ENCODE data around the gene RNF149. TPM values are rescaled to one million over a fixed set of nuclear protein-coding genes. Genes with fewer than 3 reads are reported as not detected.

The RNF149 gene
- total RNA-seq, 4 donors from 2014 or later: 22.7 to 100 (median 54.6) TPM

DNA sequence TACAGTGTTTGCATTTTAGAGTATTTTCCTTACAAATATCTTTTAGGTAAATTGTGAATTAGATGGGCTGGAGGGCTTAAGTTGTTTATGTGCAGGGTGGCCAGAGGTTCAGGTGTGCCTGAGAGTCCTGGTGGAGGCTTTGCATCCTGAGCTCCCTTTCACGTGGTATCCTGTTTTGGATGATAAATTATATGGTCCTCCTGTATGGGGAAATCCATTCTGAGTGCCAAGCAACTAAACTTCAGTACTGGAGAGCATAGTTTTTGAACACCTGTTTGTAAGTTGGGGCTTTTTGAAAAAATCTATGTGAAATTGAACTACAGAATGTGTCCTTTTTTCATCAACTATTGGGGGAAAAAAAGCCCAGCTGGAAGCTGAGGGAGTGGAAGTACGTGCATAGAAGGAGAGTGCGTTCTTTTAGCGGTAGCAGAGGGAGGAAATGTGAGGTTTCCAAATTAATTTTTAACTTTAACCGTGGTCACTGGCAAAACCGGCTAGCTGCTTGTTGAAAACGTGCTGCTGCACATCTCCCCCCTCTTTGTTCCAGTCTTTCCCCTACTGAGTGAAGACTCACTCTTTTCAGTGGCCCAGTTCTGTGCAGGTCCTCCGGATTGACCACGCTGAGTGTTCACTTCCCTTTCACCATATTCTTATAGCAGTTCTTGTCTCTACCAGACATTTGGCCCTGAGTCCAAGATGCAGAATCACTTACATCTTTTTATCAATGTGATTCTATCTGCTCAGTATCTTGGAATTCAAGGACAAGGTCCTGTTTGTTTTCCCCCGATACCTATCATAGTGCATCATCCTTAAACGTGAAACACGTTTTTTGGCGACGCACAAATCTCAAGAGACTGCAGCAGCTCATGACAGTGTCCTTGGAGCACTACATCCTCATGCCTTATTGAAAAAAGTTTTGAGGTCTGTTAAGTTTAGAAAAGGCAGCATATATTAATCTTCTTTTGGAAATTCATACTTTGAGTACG is 40.5 kb downstream of the RNF149 start:
- TF ChIP-seq, protein P1, sequence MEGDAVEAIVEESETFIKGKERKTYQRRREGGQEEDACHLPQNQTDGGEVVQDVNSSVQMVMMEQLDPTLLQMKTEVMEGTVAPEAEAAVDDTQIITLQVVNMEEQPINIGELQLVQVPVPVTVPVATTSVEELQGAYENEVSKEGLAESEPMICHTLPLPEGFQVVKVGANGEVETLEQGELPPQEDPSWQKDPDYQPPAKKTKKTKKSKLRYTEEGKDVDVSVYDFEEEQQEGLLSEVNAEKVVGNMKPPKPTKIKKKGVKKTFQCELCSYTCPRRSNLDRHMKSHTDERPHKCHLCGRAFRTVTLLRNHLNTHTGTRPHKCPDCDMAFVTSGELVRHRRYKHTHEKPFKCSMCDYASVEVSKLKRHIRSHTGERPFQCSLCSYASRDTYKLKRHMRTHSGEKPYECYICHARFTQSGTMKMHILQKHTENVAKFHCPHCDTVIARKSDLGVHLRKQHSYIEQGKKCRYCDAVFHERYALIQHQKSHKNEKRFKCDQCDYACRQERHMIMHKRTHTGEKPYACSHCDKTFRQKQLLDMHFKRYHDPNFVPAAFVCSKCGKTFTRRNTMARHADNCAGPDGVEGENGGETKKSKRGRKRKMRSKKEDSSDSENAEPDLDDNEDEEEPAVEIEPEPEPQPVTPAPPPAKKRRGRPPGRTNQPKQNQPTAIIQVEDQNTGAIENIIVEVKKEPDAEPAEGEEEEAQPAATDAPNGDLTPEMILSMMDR (IDR thresholded peaks at IDR 0.05): no peak
- TF ChIP-seq POLR2A (IDR thresholded peaks at IDR 0.05): no peak
- TF ChIP-seq POLR2AphosphoS5 (IDR thresholded peaks at IDR 0.05): no peak
- no peak for TF ChIP-seq EP300 (IDR thresholded peaks at IDR 0.05; ENCODE audit: low read depth)
- Histone ChIP-seq H3K27ac (peak overlapping the region in 3 of 4 donors; percentile 26 to 66 (median 47)), H3K27me3 (no peaks in the 10 kb centered on the region), H3K4me3 (no peak overlapping the region), H3K36me3 (peaks cover 0 to 71% (median 18%) of the 10 kb centered on the region in 4 donors), H3K4me1 (peaks cover 0 to 35% (median 10%) of the 10 kb centered on the region in 4 donors), H3K9me3 (no peaks in the 10 kb centered on the region)
- intact Hi-C loops (cut with DNase I; ENCODE audit: low total_unique reads): no loop called here
- DNase-seq: no peak
- 52 to 55% methylated on average over 12 to 15 of the region's 15 CpGs for WGBS, 2 donors (ENCODE audit: low coverage in 1 of 2)
- in situ Hi-C loops (cut with MboI; ENCODE audit: low pct_ligation_motif_present in 1 of 4, low pct_unique_long_range_greater_than_20kb in 1 of 4, low sequenced_read_pairs in 3 of 4): no loop called here

DNA sequence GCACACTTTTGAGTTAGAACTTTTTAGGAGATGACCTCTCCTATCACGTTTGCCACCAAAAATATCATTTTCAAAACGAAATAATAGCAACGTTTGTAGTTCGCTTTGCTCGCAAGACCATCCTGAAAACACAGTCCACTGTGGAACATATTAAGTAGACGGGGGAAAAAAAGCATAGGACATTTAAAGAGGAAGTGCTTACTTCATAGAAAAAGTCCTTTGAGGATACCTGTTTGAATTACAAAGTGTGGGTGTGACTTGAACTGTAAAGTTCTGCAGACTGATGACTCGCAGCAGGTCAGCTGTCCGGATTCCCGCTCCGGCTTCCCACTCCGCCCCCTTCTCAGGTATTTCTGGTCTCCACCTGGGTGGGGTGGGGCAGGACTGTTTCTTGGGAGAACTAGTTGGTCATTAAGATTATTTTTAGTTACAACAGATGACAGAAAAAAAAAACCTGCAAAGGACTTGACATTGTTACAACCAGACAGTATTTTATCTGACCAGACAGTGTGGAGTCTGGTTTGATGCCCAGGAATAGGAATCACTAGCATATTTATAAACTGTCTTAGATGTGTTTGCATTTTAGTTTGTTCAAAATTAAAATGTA is 42.5 kb downstream of the RNF149 start:
- peaks cover 0 to 35% (median 10%) of the 10 kb centered on the region in 4 donors for H3K4me1 ChIP-seq
- intact Hi-C loops (cut with DNase I; ENCODE audit: low total_unique reads) (no loop called here), in situ Hi-C loops (cut with MboI; ENCODE audit: low pct_ligation_motif_present in 1 of 4, low pct_unique_long_range_greater_than_20kb in 1 of 4, low sequenced_read_pairs in 3 of 4) (no loop called here)
- peaks cover 0 to 66% (median 17%) of the 10 kb centered on the region in 4 donors for H3K36me3 ChIP-seq
- H3K4me3 ChIP-seq: no peak overlapping the region
- peak; percentile 75 for DNase-seq
- 60 to 61% methylated on average over 10 to 11 of the region's 11 CpGs for WGBS, 2 donors (ENCODE audit: low coverage in 1 of 2)
- no peaks in the 10 kb centered on the region for H3K27me3 ChIP-seq
- no peak for TF ChIP-seq EP300 (IDR thresholded peaks at IDR 0.05; ENCODE audit: low read depth)
- peak overlapping the region; percentile 34 to 66 (median 46) for H3K27ac ChIP-seq
- no peaks in the 10 kb centered on the region for H3K9me3 ChIP-seq

DNA sequence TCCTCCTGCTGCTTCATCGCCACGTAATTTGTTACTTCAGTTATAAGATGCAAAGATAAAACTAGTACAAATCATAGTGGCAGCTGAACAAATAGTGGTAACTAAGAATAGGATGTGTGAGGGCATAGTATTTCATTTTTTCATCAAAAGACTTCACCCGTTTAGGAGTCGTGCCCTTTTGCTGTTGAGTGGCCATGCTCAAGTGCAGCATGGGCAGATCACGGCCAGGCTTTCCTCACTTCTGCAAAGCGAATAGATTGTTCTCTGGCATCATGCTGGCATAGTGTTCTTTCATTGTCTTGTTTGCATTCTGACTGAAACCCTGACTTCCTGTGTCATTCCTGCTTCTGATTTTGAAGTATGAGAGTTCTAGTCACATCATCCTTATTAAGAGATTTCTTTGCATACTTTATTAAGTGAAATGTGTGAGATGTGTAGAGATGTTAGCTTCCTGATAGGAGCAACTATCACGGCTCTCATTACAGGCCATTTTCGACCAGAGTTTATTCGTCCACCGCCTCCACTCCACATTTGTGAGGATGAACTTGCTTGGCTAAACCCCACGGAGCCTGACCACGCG is 44.1 kb downstream of the RNF149 start:
- intact Hi-C loops (cut with DNase I; ENCODE audit: low total_unique reads): no loop called here
- TF ChIP-seq EP300 (IDR thresholded peaks at IDR 0.05; ENCODE audit: low read depth) (no peak), POLR2AphosphoS5 (IDR thresholded peaks at IDR 0.05) (no peak), POLR2A (IDR thresholded peaks at IDR 0.05) (no peak)
- TF ChIP-seq, protein P1 (IDR thresholded peaks at IDR 0.05): no peak
- in situ Hi-C loops (cut with MboI; ENCODE audit: low pct_ligation_motif_present in 1 of 4, low pct_unique_long_range_greater_than_20kb in 1 of 4, low sequenced_read_pairs in 3 of 4): no loop called here
- peaks cover 0 to 35% (median 10%) of the 10 kb centered on the region in 4 donors for H3K4me1 ChIP-seq
- no peak overlapping the region for H3K4me3 ChIP-seq
- H3K27ac ChIP-seq: no peak overlapping the region
- DNase-seq: no peak
- no peaks in the 10 kb centered on the region for H3K27me3 ChIP-seq
- peaks cover 0 to 52% (median 13%) of the 10 kb centered on the region in 4 donors for H3K36me3 ChIP-seq
- H3K9me3 ChIP-seq: no peaks in the 10 kb centered on the region
- 90 to 93% methylated on average over 12 to 13 of the region's 13 CpGs for WGBS, 2 donors (ENCODE audit: low coverage in 1 of 2)

DNA sequence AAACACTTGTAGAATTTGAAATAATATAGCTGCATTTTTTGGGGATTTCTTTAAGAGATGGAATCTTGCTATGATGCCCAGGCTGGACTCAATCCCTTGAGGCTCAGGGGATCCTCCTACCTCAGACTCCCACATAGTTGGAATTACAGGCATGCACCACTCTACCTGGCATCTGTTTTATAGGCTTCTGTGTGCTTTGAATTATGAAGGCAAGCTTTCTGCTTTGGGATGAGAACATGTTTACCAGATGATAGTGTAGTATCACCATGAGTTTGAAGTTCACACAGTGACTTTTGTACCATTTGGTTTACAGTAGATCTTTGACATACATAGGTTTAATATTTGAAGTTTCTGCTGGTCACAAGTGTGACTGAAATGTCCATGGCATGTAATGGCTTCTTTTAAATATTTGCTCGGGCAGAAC is 45.1 kb downstream of the RNF149 start:
- no peak for TF ChIP-seq POLR2AphosphoS5 (IDR thresholded peaks at IDR 0.05)
- TF ChIP-seq EP300 (IDR thresholded peaks at IDR 0.05; ENCODE audit: low read depth): no peak
- no peak for TF ChIP-seq POLR2A (IDR thresholded peaks at IDR 0.05)
- TF ChIP-seq, protein P1 (IDR thresholded peaks at IDR 0.05): no peak
- H3K27ac ChIP-seq: no peak overlapping the region
- H3K4me1 ChIP-seq: peaks cover 0 to 32% (median 10%) of the 10 kb centered on the region in 4 donors
- no peak overlapping the region for H3K4me3 ChIP-seq
- in situ Hi-C loops (cut with MboI; ENCODE audit: low pct_ligation_motif_present in 1 of 4, low pct_unique_long_range_greater_than_20kb in 1 of 4, low sequenced_read_pairs in 3 of 4) (no loop called here), intact Hi-C loops (cut with DNase I; ENCODE audit: low total_unique reads) (no loop called here)
- H3K9me3 ChIP-seq: no peaks in the 10 kb centered on the region
- WGBS, 2 donors (ENCODE audit: low coverage in 1 of 2): 93 to 100% methylated on average over 1 of the region's 1 CpG
- peaks cover 0 to 55% (median 14%) of the 10 kb centered on the region in 4 donors for H3K36me3 ChIP-seq
- no peak for DNase-seq
- no peaks in the 10 kb centered on the region for H3K27me3 ChIP-seq
